Osteocyte (in vitro differentiated cells): ENCODE data around the gene CSTB. TPM values are rescaled to one million over a fixed set of nuclear protein-coding genes. Genes with fewer than 3 reads are reported as not detected.

Source experiments
- DNase-seq: peaks from one replicate; pipeline ENCODE4 v3.0.0; 2021; ENCODE audit warnings: mixed read lengths; ENCODE audit not compliant: unreplicated experiment; ENCODE audit errors: extremely low spot score
- H3K27ac Mint-ChIP-seq: one replicate; pipeline ENCODE4 v1.8.0; 2021; ENCODE audit warnings: mild to moderate bottlenecking, mixed read lengths; ENCODE audit not compliant: unreplicated experiment
- H3K27me3 Mint-ChIP-seq: one replicate; pipeline ENCODE4 v1.8.0; 2021; ENCODE audit warnings: mixed read lengths; ENCODE audit not compliant: unreplicated experiment
- H3K36me3 Mint-ChIP-seq: one replicate; pipeline ENCODE4 v1.8.0; 2021; ENCODE audit warnings: mixed read lengths; ENCODE audit not compliant: unreplicated experiment
- H3K4me1 Mint-ChIP-seq: one replicate; pipeline ENCODE4 v1.8.0; 2021; ENCODE audit warnings: mixed read lengths; ENCODE audit not compliant: unreplicated experiment
- H3K4me3 Mint-ChIP-seq: one replicate; pipeline ENCODE4 v1.8.0; 2021; ENCODE audit warnings: mild to moderate bottlenecking, moderate library complexity, mixed read lengths; ENCODE audit not compliant: unreplicated experiment
- H3K9me3 Mint-ChIP-seq: one replicate; pipeline ENCODE4 v1.8.0; 2021; ENCODE audit warnings: mixed read lengths; ENCODE audit not compliant: unreplicated experiment
- total RNA-seq: library from RNA; stranded (reverse); gene quantifications from 2 replicates; pipeline ENCODE4 v1.2.1, GENCODE V29; 2021
- TF ChIP-seq, protein P1 (sequence below): fragments of 200-600 bp; sonication (generic); IDR thresholded peaks from 2 replicates; pipeline ENCODE4 v1.5.0; 2021; ENCODE audit warnings: antibody characterized with exemption, mild to moderate bottlenecking, moderate library complexity

Gene CSTB
- total RNA-seq, 1 donor from 2014 or later = 59.1 TPM

- peaks cover 39% of the 10 kb centered on the region for H3K4me1 Mint-ChIP-seq
- H3K36me3 Mint-ChIP-seq = peaks cover 12% of the 10 kb centered on the region
- no peak overlapping the region for H3K4me3 Mint-ChIP-seq
- no peaks in the 10 kb centered on the region for H3K27me3 Mint-ChIP-seq
- DNase-seq = no peak
- H3K9me3 Mint-ChIP-seq = no peaks in the 10 kb centered on the region
- no peak overlapping the region for H3K27ac Mint-ChIP-seq
- TF ChIP-seq, protein P1, sequence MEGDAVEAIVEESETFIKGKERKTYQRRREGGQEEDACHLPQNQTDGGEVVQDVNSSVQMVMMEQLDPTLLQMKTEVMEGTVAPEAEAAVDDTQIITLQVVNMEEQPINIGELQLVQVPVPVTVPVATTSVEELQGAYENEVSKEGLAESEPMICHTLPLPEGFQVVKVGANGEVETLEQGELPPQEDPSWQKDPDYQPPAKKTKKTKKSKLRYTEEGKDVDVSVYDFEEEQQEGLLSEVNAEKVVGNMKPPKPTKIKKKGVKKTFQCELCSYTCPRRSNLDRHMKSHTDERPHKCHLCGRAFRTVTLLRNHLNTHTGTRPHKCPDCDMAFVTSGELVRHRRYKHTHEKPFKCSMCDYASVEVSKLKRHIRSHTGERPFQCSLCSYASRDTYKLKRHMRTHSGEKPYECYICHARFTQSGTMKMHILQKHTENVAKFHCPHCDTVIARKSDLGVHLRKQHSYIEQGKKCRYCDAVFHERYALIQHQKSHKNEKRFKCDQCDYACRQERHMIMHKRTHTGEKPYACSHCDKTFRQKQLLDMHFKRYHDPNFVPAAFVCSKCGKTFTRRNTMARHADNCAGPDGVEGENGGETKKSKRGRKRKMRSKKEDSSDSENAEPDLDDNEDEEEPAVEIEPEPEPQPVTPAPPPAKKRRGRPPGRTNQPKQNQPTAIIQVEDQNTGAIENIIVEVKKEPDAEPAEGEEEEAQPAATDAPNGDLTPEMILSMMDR = no peak
Observed at GRCh38 chr21:43771199-43771675, 4.9 kb downstream of the CSTB start.

DNA sequence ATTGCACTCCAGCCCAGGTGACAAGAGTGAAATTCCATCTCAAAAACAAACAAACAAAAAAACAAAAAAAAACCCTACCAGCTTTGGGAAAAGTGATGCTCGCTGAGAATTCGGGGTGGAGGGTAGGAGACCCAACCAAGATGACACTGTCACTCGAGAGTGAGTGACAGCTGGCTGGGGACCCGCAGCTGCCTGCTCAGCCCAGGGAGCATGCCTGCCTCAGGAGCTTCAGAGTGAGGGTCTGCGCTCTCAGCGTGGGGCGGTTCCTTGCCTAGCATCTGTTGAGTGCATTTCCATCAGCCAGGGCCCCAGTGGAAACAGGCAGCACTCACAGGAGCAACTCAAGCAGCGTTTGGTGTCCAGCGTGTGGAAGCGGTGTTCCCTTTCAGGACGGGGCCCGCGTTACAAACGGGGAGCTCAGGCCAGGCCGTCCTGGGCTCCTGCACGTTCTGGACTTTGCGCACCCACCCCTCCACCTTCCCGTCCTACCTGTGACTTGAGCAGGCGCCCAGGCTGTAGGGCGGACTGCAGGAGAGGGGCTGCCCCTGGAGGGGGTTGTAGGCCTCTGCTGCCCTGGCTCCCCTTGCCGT, 5.9 kb downstream of the CSTB start:
- no peaks in the 10 kb centered on the region for H3K9me3 Mint-ChIP-seq
- DNase-seq = no peak
- peaks cover 33% of the 10 kb centered on the region for H3K4me1 Mint-ChIP-seq
- no peak overlapping the region for H3K27ac Mint-ChIP-seq
- TF ChIP-seq, protein P1 = no peak
- H3K36me3 Mint-ChIP-seq = peaks cover 12% of the 10 kb centered on the region
- no peak overlapping the region for H3K4me3 Mint-ChIP-seq
- H3K27me3 Mint-ChIP-seq = no peaks in the 10 kb centered on the region

DNA sequence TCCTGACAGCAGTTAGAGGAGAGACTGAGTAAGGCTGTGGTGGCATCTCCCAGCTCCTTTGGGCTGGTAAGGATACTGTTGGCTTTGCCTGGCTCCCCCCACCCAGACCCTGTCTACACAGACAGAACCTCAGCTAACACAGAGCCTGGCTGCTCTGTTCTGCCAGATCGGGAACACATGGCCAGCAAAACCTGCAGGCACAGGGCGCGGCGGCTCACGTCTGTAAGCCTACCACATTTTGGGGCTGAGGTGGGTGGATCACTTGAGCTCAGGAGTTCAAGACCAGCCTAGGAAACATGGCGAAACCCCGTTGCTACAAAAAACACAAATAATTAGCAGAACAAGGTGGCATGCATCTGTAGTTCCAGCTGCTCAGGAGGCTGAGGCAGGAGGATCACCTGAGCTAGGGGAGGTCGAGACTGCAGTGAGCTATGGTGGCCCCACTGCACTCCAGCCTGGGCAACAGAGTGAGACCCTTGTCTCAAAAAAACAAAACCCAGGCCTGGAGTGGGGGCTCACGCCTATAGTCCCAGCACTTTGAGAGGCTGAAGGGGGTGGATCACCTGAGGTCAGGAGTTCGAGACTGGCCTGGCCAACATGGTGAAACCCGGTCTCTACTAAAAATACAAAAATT, 6.7 kb downstream of the CSTB start:
- TF ChIP-seq, protein P1 = no peak
- peaks cover 12% of the 10 kb centered on the region for H3K36me3 Mint-ChIP-seq
- H3K9me3 Mint-ChIP-seq = no peaks in the 10 kb centered on the region
- H3K4me3 Mint-ChIP-seq = no peak overlapping the region
- no peak overlapping the region for H3K27ac Mint-ChIP-seq
- no peak for DNase-seq
- H3K27me3 Mint-ChIP-seq = no peaks in the 10 kb centered on the region
- H3K4me1 Mint-ChIP-seq = peaks cover 29% of the 10 kb centered on the region

- peak overlapping the region; percentile 81 for H3K27ac Mint-ChIP-seq
Observed at GRCh38 chr21:43768868-43769167, 7.3 kb downstream of the CSTB start.

More at GRCh38 chr21:43768868-43769167, 7.3 kb downstream of the CSTB start:
- Mint-ChIP-seq H3K9me3 (no peaks in the 10 kb centered on the region), H3K4me1 (peaks cover 23% of the 10 kb centered on the region), H3K27me3 (no peaks in the 10 kb centered on the region), H3K4me3 (no peak overlapping the region), H3K36me3 (peaks cover 8% of the 10 kb centered on the region)
- no peak for DNase-seq
- TF ChIP-seq, protein P1 = no peak
